DMS153 treated with DMSO at 0.1 percent for 48 hours (cell line): ENCODE results near the gene MRPL3.
A peak's percentile ranks its signal among the peaks of the same experiment; 100 is the strongest.

Experiments
- DNase-seq: peaks from one replicate; lab custom pipeline; 2025; ENCODE audit not compliant: unreplicated experiment; lab: John Stamatoyannopoulos, UW

Gene MRPL3

GRCh38 chr3:131502530-131503319, at the start of gene MRPL3:
Gene MRPL3, minus strand, starts transcription at chr3:131502971. Its CDS starts 150 bp downstream, at chr3:131502821.
- DNase-seq: peak; percentile 86

GRCh38 chr3:131551761-131552160, 49.0 kb upstream of the MRPL3 start:
- no peak for DNase-seq

GRCh38 chr3:131550562-131551465, 48.0 kb upstream of the MRPL3 start:
- no peak for DNase-seq

- DNase-seq: no peak
Measured at GRCh38 chr3:131549340-131549739, 46.6 kb upstream of the MRPL3 start.

- DNase-seq: no peak
Measured at GRCh38 chr3:131547585-131547984, 44.8 kb upstream of the MRPL3 start.

- no peak for DNase-seq
Measured at GRCh38 chr3:131546441-131546840, 43.7 kb upstream of the MRPL3 start.

GRCh38 chr3:131544557-131544956, 41.8 kb upstream of the MRPL3 start:
- no peak for DNase-seq

- DNase-seq: no peak
Measured at GRCh38 chr3:131543714-131544113, 40.9 kb upstream of the MRPL3 start.

GRCh38 chr3:131541288-131541687, 38.5 kb upstream of the MRPL3 start:
- no peak for DNase-seq

GRCh38 chr3:131540821-131541220, 38.0 kb upstream of the MRPL3 start:
- DNase-seq: no peak

- no peak for DNase-seq
Measured at GRCh38 chr3:131540143-131540542, 37.4 kb upstream of the MRPL3 start.

GRCh38 chr3:131538968-131539367, 36.2 kb upstream of the MRPL3 start:
- no peak for DNase-seq

GRCh38 chr3:131537531-131537930, 34.8 kb upstream of the MRPL3 start:
- no peak for DNase-seq

GRCh38 chr3:131535596-131535995, 32.8 kb upstream of the MRPL3 start:
- DNase-seq: no peak

- DNase-seq: no peak
Measured at GRCh38 chr3:131535131-131535530, 32.4 kb upstream of the MRPL3 start.

GRCh38 chr3:131532645-131533044, 29.9 kb upstream of the MRPL3 start:
- DNase-seq: no peak

GRCh38 chr3:131530843-131531242, 28.1 kb upstream of the MRPL3 start:
- no peak for DNase-seq

- DNase-seq: no peak
Measured at GRCh38 chr3:131530388-131530787, 27.6 kb upstream of the MRPL3 start.

GRCh38 chr3:131526801-131527347, 24.1 kb upstream of the MRPL3 start:
- peak; percentile 44 for DNase-seq

GRCh38 chr3:131518680-131519079, 15.9 kb upstream of the MRPL3 start:
- DNase-seq: no peak

GRCh38 chr3:131505421-131505820, 2.6 kb upstream of the MRPL3 start:
- no peak for DNase-seq

GRCh38 chr3:131503320-131503635, 507 bp upstream of the MRPL3 start:
- DNase-seq: peak; percentile 25
